ENCODE data around the gene MYO7B.

Gene MYO7B

GRCh38 chr2:127660291-127660578 lies 124.8 kb downstream of the MYO7B start:
- no peak for TF ChIP-seq POLR2AphosphoS5 (IDR thresholded peaks at IDR 0.05; ENCODE audit: low read depth)
- no peak for TF ChIP-seq CTCF (IDR thresholded peaks at IDR 0.05; ENCODE audit: insufficient read depth, low read length)
- no peak for TF ChIP-seq SPI1 (IDR thresholded peaks at IDR 0.05; ENCODE audit: borderline replicate concordance, low read depth)
- no peak for TF ChIP-seq REST (IDR thresholded peaks at IDR 0.05; ENCODE audit: insufficient replicate concordance, low read depth)
- TF ChIP-seq GABPA (IDR thresholded peaks at IDR 0.05; ENCODE audit: low read depth), result no peak
- H3K27me3 ChIP-seq (ENCODE audit: insufficient read depth, poor library complexity, severe bottlenecking), result peaks cover 4% of the 10 kb centered on the region
- DNase-seq (ENCODE audit: low read depth in 1 of 2, low spot score in 1 of 2), result no peak
- H3K27ac ChIP-seq (replicated peaks), result no peak overlapping the region
- H3K4me3 ChIP-seq (replicated peaks; ENCODE audit: insufficient read depth, low read length), result no peak overlapping the region

- H3K27me3 ChIP-seq (ENCODE audit: insufficient read depth, poor library complexity, severe bottlenecking), result peaks cover 4% of the 10 kb centered on the region
- TF ChIP-seq GABPA (IDR thresholded peaks at IDR 0.05; ENCODE audit: low read depth) (no peak), SPI1 (IDR thresholded peaks at IDR 0.05; ENCODE audit: borderline replicate concordance, low read depth) (no peak), POLR2AphosphoS5 (IDR thresholded peaks at IDR 0.05; ENCODE audit: low read depth) (no peak), CTCF (IDR thresholded peaks at IDR 0.05; ENCODE audit: insufficient read depth, low read length) (no peak), REST (IDR thresholded peaks at IDR 0.05; ENCODE audit: insufficient replicate concordance, low read depth) (no peak)
- H3K27ac ChIP-seq (replicated peaks), result no peak overlapping the region
- no peak for DNase-seq (ENCODE audit: low read depth in 1 of 2, low spot score in 1 of 2)
- H3K4me3 ChIP-seq (replicated peaks; ENCODE audit: insufficient read depth, low read length), result no peak overlapping the region
Measured at GRCh38 chr2:127661072-127661649, 125.7 kb downstream of the MYO7B start.

GRCh38 chr2:127661949-127662510 lies 126.5 kb downstream of the MYO7B start:
- H3K4me3 ChIP-seq (replicated peaks; ENCODE audit: insufficient read depth, low read length), result no peak overlapping the region
- DNase-seq (ENCODE audit: low read depth in 1 of 2, low spot score in 1 of 2), result no peak
- peaks cover 11% of the 10 kb centered on the region for H3K27me3 ChIP-seq (ENCODE audit: insufficient read depth, poor library complexity, severe bottlenecking)
- TF ChIP-seq POLR2AphosphoS5 (IDR thresholded peaks at IDR 0.05; ENCODE audit: low read depth) (no peak), SPI1 (IDR thresholded peaks at IDR 0.05; ENCODE audit: borderline replicate concordance, low read depth) (no peak), CTCF (IDR thresholded peaks at IDR 0.05; ENCODE audit: insufficient read depth, low read length) (no peak), GABPA (IDR thresholded peaks at IDR 0.05; ENCODE audit: low read depth) (no peak), REST (IDR thresholded peaks at IDR 0.05; ENCODE audit: insufficient replicate concordance, low read depth) (no peak)
- no peak overlapping the region for H3K27ac ChIP-seq (replicated peaks)
